Measurements from ENCODE around the gene ANKUB1. TPM values are rescaled to one million over a fixed set of nuclear protein-coding genes. Genes with fewer than 3 reads are reported as not detected.

ANKUB1 gene
- total and polyA plus RNA-seq, 8 donors: not detected

DNA sequence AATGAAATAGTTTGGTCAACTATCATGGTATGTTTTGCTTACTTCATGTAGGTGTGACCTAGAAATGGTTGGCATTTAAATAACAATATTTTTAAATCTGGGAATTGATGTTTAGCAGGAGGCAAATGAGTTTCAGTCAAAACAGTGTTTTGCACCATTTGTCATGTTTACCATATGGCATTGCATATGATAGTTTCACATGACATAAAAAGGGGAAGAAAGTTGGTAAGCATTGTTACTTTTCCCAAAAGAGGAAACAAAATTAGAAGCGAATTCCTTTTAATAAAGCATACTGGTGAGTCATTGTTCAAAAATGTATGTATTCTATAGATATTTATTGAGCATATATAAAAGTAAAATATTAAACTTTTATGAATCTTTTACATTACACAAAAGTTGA lies 23.0 kb upstream of the ANKUB1 start:
- H3K4me3 ChIP-seq: peak overlapping the region in 1 of 4 donors; percentile 74
- no peak for DNase-seq
- WGBS, 2 donors: 86% methylated on average over 1 of the region's 1 CpG
- H3K36me3 ChIP-seq: no peaks in the 10 kb centered on the region
- H3K27ac ChIP-seq: peak overlapping the region in 2 of 4 donors; percentile 96 to 98
- no peaks in the 10 kb centered on the region for H3K9me3 ChIP-seq
- peaks cover 14 to 27% (median 25%) of the 10 kb centered on the region in 3 donors for H3K4me1 ChIP-seq
- TF ChIP-seq, protein P1, sequence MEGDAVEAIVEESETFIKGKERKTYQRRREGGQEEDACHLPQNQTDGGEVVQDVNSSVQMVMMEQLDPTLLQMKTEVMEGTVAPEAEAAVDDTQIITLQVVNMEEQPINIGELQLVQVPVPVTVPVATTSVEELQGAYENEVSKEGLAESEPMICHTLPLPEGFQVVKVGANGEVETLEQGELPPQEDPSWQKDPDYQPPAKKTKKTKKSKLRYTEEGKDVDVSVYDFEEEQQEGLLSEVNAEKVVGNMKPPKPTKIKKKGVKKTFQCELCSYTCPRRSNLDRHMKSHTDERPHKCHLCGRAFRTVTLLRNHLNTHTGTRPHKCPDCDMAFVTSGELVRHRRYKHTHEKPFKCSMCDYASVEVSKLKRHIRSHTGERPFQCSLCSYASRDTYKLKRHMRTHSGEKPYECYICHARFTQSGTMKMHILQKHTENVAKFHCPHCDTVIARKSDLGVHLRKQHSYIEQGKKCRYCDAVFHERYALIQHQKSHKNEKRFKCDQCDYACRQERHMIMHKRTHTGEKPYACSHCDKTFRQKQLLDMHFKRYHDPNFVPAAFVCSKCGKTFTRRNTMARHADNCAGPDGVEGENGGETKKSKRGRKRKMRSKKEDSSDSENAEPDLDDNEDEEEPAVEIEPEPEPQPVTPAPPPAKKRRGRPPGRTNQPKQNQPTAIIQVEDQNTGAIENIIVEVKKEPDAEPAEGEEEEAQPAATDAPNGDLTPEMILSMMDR (IDR thresholded peaks at IDR 0.05): no peak
- intact Hi-C loops (cut with DNase I): no loop called here
- no peak for ATAC-seq
- no peaks in the 10 kb centered on the region for H3K27me3 ChIP-seq
- no peak for FAIRE-seq

DNA sequence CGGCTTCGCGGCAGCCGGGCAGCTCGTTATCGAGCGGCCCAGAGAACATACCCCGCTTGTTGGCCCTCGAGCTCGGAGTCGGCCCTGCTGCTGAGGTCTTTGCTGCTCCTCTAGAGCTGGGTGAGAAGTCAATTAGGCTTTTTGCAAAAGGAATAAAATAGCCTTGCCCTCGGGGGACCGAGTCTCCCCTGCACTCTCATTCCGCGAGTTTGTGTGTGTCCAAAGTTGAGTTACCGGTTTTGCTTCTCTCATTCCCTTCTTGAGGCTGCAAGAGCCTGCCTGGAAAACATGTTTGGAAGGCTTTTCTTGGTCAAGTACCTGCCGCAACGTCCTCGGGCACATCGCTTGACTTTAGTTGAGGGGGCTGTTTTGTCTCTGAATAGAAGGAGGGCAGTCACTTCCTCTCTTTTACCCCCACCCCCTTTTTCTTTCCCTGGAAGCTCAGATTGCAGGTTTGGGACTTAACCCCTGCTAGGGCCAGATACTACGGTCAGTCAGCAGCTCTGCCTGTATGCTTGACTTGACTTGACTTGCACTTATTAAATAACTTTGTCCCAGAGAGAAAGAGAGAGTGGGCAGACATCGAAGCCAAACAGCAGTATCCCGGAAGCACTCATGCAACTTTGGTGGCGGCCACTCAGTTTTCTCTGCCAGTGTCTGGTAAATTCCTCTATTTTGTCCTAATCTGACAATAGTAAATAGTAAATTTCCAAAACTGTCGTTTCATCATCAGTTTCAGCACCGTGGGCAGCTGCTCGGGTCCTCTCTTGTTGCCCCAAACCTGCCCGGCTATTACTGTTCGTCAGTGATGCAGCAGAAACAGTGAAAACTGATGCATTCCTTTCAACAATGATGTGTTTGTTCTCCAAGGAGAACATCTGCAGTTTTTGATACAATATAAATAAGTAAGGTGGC lies 21.3 kb upstream of the ANKUB1 start:
- DNase-seq: peak in 1 of 6 donors; percentile 48
- Histone ChIP-seq H3K4me3 (peak overlapping the region; percentile 38 to 74 (median 61)), H3K4me1 (peaks cover 14 to 27% (median 25%) of the 10 kb centered on the region in 3 donors), H3K27ac (peak overlapping the region; percentile 96 to 99 (median 98)), H3K9me3 (no peaks in the 10 kb centered on the region), H3K36me3 (no peaks in the 10 kb centered on the region), H3K27me3 (no peaks in the 10 kb centered on the region)
- ATAC-seq: peak; percentile 21 to 40 (median 30)
- TF ChIP-seq, protein P1 (IDR thresholded peaks at IDR 0.05): no peak
- FAIRE-seq: no peak
- WGBS, 2 donors: 0 to 1% methylated on average over 29 of the region's 29 CpGs
- intact Hi-C loops (cut with DNase I): no loop called here

DNA sequence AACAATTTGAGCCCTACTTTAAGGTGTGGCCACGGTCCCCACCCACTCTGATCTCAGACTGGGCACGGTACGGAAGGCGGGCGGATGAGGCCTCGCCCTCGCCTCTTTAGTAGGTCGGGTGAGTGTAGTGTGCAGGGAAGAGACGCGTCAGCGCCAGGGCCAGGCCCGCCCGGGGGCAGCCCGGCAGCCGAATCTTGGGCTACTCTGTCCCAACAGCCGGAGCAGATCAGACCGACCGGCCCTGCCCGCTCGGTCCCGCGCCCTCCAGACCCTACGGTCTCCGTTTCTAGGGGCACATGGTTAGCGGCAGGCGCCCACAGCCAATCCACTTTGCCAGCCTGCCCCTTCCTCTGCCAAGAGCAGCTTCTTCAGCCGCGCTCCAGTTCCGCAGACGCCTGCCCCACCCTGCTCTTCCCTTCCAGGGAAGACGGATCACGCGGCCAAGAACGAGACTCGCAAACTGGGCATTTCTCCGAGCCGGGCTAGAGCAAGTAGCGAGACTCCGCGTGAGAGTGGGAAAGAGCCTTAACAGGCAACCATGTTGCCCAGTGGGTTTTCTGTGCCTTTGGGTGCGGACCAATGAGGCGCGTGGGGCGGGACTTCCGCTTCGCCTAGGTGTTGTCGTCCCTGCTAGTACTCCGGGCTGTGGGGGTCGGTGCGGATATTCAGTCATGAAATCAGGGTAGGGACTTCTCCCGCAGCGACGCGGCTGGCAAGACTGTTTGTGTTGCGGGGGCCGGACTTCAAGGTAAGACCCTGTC lies 20.4 kb upstream of the ANKUB1 start, which contains the start of gene RNF13:
RNF13 (plus strand) TSS at position 610 of the 761 bp plus-strand sequence. CDS start 32,812 bp downstream, outside the sequence.
- WGBS, 2 donors: 0% methylated on average over 53 to 56 of the region's 56 CpGs
- ATAC-seq: peak; percentile 94 to 97 (median 96)
- peak; percentile 92 to 97 (median 94) for DNase-seq
- peak within 1 kb of the TSS; percentile 96 to 99 (median 98) for H3K27ac ChIP-seq
- intact Hi-C loops (cut with DNase I): no loop called here
- no peaks in the 10 kb centered on the region for H3K9me3 ChIP-seq
- H3K27me3 ChIP-seq: no peaks in the 10 kb centered on the region
- no peaks in the 10 kb centered on the region for H3K36me3 ChIP-seq
- FAIRE-seq: no peak
- peaks cover 14 to 27% (median 25%) of the 10 kb centered on the region in 3 donors for H3K4me1 ChIP-seq
- peak within 1 kb of the TSS; percentile 38 to 74 (median 61) for H3K4me3 ChIP-seq
- TF ChIP-seq, protein P1 (IDR thresholded peaks at IDR 0.05): no peak

DNA sequence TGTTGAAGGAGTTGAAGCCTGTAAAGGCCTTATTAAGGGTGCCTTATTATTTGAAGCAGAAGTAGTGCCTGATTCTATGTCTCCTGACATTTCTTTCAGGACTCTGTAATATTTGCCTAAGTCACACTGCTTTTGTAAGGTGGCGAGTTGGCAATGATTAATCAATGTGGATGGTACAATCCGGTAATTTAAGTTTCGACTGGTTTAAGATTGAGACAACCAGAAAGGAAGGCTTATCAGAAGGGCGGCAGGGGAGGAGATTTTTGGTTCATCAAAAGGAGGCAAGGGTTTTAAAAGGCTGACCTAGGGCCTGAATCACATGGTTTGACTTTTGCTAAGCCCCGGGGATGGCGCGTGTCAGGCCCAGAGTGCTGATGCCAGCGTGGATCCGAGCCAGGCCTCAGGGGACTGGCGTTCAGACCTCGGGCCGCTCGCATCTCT lies 19.8 kb upstream of the ANKUB1 start:
- 3 to 4% methylated on average over 13 of the region's 13 CpGs for WGBS, 2 donors
- Histone ChIP-seq H3K36me3 (no peaks in the 10 kb centered on the region), H3K27me3 (no peaks in the 10 kb centered on the region), H3K9me3 (no peaks in the 10 kb centered on the region), H3K4me1 (peaks cover 14 to 27% (median 25%) of the 10 kb centered on the region in 3 donors), H3K27ac (peak overlapping the region; percentile 96 to 99 (median 98)), H3K4me3 (peak overlapping the region; percentile 38 to 74 (median 61))
- no peak for DNase-seq
- ATAC-seq: peak in 3 of 4 donors; percentile 2 to 3 (median 3)
- intact Hi-C loops (cut with DNase I): no loop called here
- no peak for FAIRE-seq
- TF ChIP-seq, protein P1 (IDR thresholded peaks at IDR 0.05): no peak
